Naive thymus-derived CD8-positive, alpha-beta T cell (primary cell): ENCODE results near the gene TBC1D22A. TPM values are rescaled to one million over a fixed set of nuclear protein-coding genes. Genes with fewer than 3 reads are reported as not detected.

Experiments
- ATAC-seq, 2 donors: fragments of 150-1000 bp; cut with Tn5 transposase in 1 of 2; sonication (Bioruptor Pico), chemical (Tn5 transposase) in 1 of 2; 1 replicate in 1 of 2; 2 replicates in 1 of 2; pipeline ENCODE4 v1.10.0; 2021; ENCODE audit warnings: mild to moderate bottlenecking in 2 of 2, moderate library complexity in 2 of 2
- POLR2A ChIA-PET: fragments of 350-600 bp; sonication (Branson Sonifier 250); formaldehyde crosslinking; loops from one replicate; lab custom pipeline; 2021; ENCODE audit warnings: antibody characterized with exemption; lab: Charles Lee
- DNase-seq, 10 donors: peaks; one replicate each; pipeline versions ENCODE4 v3.0.0 to v3.0.0-alpha.2; 2020 to 2022
- H3K27ac Mint-ChIP-seq, 10 donors: one replicate each; pipeline ENCODE4 v1.8.0; 2020 to 2022; ENCODE audit warnings: mild to moderate bottlenecking in 10 of 10, mixed read lengths in 10 of 10, moderate library complexity in 4 of 10, inconsistent platforms in 1 of 10
- H3K27me3 Mint-ChIP-seq, 5 donors: one replicate each; pipeline ENCODE4 v1.8.0; 2021 to 2022; ENCODE audit warnings: mixed read lengths in 5 of 5
- H3K36me3 Mint-ChIP-seq, 3 donors: one replicate each; pipeline ENCODE4 v1.8.0; 2020 to 2022; ENCODE audit warnings: mixed read lengths in 3 of 3, mild to moderate bottlenecking in 2 of 3, inconsistent platforms in 1 of 3
- H3K4me1 Mint-ChIP-seq, 4 donors: one replicate each; pipeline ENCODE4 v1.8.0; 2021 to 2022; ENCODE audit warnings: mixed read lengths in 4 of 4
- H3K4me3 Mint-ChIP-seq, 10 donors: one replicate each; pipeline ENCODE4 v1.8.0; 2020 to 2022; ENCODE audit warnings: mild to moderate bottlenecking in 10 of 10, mixed read lengths in 10 of 10, moderate library complexity in 6 of 10, inconsistent platforms in 1 of 10
- H3K9me3 Mint-ChIP-seq, 9 donors: one replicate each; pipeline ENCODE4 v1.8.0; 2020 to 2022; ENCODE audit warnings: mixed read lengths in 9 of 9, mild to moderate bottlenecking in 3 of 9, inconsistent platforms in 1 of 9, moderate library complexity in 1 of 9
- polyA plus RNA-seq, 3 donors: library from polyadenylated mRNA; unstranded; fragments of 300-500 nt; fragmentation: Illumina TruSeq; gene quantifications; one replicate each; pipeline ENCODE4 v1.2.3, GENCODE V29; 2021
- total RNA-seq, 8 experiments: library from RNA in 2 of 8; stranded (reverse) in 2 of 8; gene quantifications; one replicate each; pipeline ENCODE4 v1.2.3 and lab custom pipeline; 2021 to 2026

The TBC1D22A gene
- total and polyA plus RNA-seq, 5 experiments from 2014 or later, result 23.0 to 57.2 (median 24.6) TPM

GRCh38 chr22:46849951-46850350 is 87.5 kb downstream of the TBC1D22A start:
- Mint-ChIP-seq H3K27ac (peak overlapping the region in 1 of 10 donors; percentile 72), H3K36me3 (peaks cover 0 to 72% (median 22%) of the 10 kb centered on the region in 3 donors), H3K4me3 (peak overlapping the region in 1 of 10 donors; percentile 1), H3K4me1 (peaks cover 41 to 83% (median 57%) of the 10 kb centered on the region in 4 donors), H3K9me3 (no peaks in the 10 kb centered on the region), H3K27me3 (no peaks in the 10 kb centered on the region)
- no peak for DNase-seq
- ATAC-seq, result no peak
- POLR2A ChIA-PET, result no interaction called here

- H3K27ac Mint-ChIP-seq, result peak overlapping the region in 2 of 10 donors; percentile 47 to 76
- no peak for DNase-seq
- H3K4me3 Mint-ChIP-seq, result no peak overlapping the region
- peaks cover 38 to 85% (median 58%) of the 10 kb centered on the region in 4 donors for H3K4me1 Mint-ChIP-seq
- H3K36me3 Mint-ChIP-seq, result peaks cover 0 to 69% (median 22%) of the 10 kb centered on the region in 3 donors
- no peaks in the 10 kb centered on the region for H3K9me3 Mint-ChIP-seq
- no peak for ATAC-seq
- POLR2A ChIA-PET, result no interaction called here
- H3K27me3 Mint-ChIP-seq, result no peaks in the 10 kb centered on the region
Observed at GRCh38 chr22:46851311-46851710, 88.9 kb downstream of the TBC1D22A start.

GRCh38 chr22:46851941-46852340 is 89.5 kb downstream of the TBC1D22A start:
- ATAC-seq (no peak), DNase-seq (no peak)
- POLR2A ChIA-PET, result no interaction called here
- H3K4me3 Mint-ChIP-seq, result no peak overlapping the region
- H3K4me1 Mint-ChIP-seq, result peaks cover 32 to 80% (median 54%) of the 10 kb centered on the region in 4 donors
- H3K9me3 Mint-ChIP-seq, result no peaks in the 10 kb centered on the region
- peaks cover 0 to 63% (median 22%) of the 10 kb centered on the region in 3 donors for H3K36me3 Mint-ChIP-seq
- H3K27ac Mint-ChIP-seq, result peak overlapping the region in 2 of 10 donors; percentile 46 to 76
- H3K27me3 Mint-ChIP-seq, result no peaks in the 10 kb centered on the region

- ATAC-seq, result no peak
- peaks cover 26 to 71% (median 51%) of the 10 kb centered on the region in 4 donors for H3K4me1 Mint-ChIP-seq
- peaks cover 0 to 64% (median 22%) of the 10 kb centered on the region in 3 donors for H3K36me3 Mint-ChIP-seq
- peak overlapping the region in 4 of 10 donors; percentile 27 to 74 (median 40) for H3K27ac Mint-ChIP-seq
- H3K9me3 Mint-ChIP-seq, result no peaks in the 10 kb centered on the region
- H3K27me3 Mint-ChIP-seq, result no peaks in the 10 kb centered on the region
- H3K4me3 Mint-ChIP-seq, result no peak overlapping the region
- POLR2A ChIA-PET, result no interaction called here
- DNase-seq, result no peak
Observed at GRCh38 chr22:46852771-46853170, 90.3 kb downstream of the TBC1D22A start.

GRCh38 chr22:46853191-46853590 is 90.7 kb downstream of the TBC1D22A start:
- POLR2A ChIA-PET, result no interaction called here
- ATAC-seq (no peak), DNase-seq (no peak)
- peaks cover 26 to 67% (median 49%) of the 10 kb centered on the region in 4 donors for H3K4me1 Mint-ChIP-seq
- peaks cover 0 to 62% (median 22%) of the 10 kb centered on the region in 3 donors for H3K36me3 Mint-ChIP-seq
- no peaks in the 10 kb centered on the region for H3K27me3 Mint-ChIP-seq
- no peaks in the 10 kb centered on the region for H3K9me3 Mint-ChIP-seq
- no peak overlapping the region for H3K4me3 Mint-ChIP-seq
- H3K27ac Mint-ChIP-seq, result peak overlapping the region in 1 of 10 donors; percentile 27

- ATAC-seq (no peak), DNase-seq (no peak)
- Mint-ChIP-seq H3K9me3 (no peaks in the 10 kb centered on the region), H3K4me3 (no peak overlapping the region), H3K27ac (peak overlapping the region in 6 of 10 donors; percentile 10 to 91 (median 73)), H3K27me3 (no peaks in the 10 kb centered on the region), H3K4me1 (peaks cover 24 to 62% (median 48%) of the 10 kb centered on the region in 4 donors), H3K36me3 (peaks cover 0 to 53% (median 16%) of the 10 kb centered on the region in 3 donors)
- POLR2A ChIA-PET, result no interaction called here
Observed at GRCh38 chr22:46854125-46854870, 91.8 kb downstream of the TBC1D22A start.

- Mint-ChIP-seq H3K9me3 (no peaks in the 10 kb centered on the region), H3K36me3 (peaks cover 0 to 42% (median 5%) of the 10 kb centered on the region in 3 donors), H3K27me3 (no peaks in the 10 kb centered on the region), H3K4me3 (no peak overlapping the region), H3K27ac (peak overlapping the region in 2 of 10 donors; percentile 11 to 91), H3K4me1 (peaks cover 21 to 58% (median 41%) of the 10 kb centered on the region in 4 donors)
- no peak for ATAC-seq
- POLR2A ChIA-PET, result no interaction called here
- DNase-seq, result no peak
Observed at GRCh38 chr22:46855681-46856080, 93.2 kb downstream of the TBC1D22A start.

- H3K9me3 Mint-ChIP-seq, result no peaks in the 10 kb centered on the region
- H3K27me3 Mint-ChIP-seq, result no peaks in the 10 kb centered on the region
- POLR2A ChIA-PET, result no interaction called here
- no peak overlapping the region for H3K27ac Mint-ChIP-seq
- peaks cover 21 to 52% (median 38%) of the 10 kb centered on the region in 4 donors for H3K4me1 Mint-ChIP-seq
- peaks cover 0 to 33% (median under 1%) of the 10 kb centered on the region in 3 donors for H3K36me3 Mint-ChIP-seq
- H3K4me3 Mint-ChIP-seq, result no peak overlapping the region
- DNase-seq (no peak), ATAC-seq (no peak)
Observed at GRCh38 chr22:46856661-46857060, 94.2 kb downstream of the TBC1D22A start.

- Mint-ChIP-seq H3K27me3 (no peaks in the 10 kb centered on the region), H3K27ac (no peak overlapping the region), H3K4me1 (peaks cover 27 to 53% (median 40%) of the 10 kb centered on the region in 4 donors), H3K4me3 (no peak overlapping the region), H3K36me3 (peaks cover 0 to 33% (median 0%) of the 10 kb centered on the region in 3 donors), H3K9me3 (no peaks in the 10 kb centered on the region)
- POLR2A ChIA-PET, result no interaction called here
- DNase-seq, result no peak
- ATAC-seq, result no peak
Observed at GRCh38 chr22:46857142-46857884, 94.9 kb downstream of the TBC1D22A start.

- POLR2A ChIA-PET, result no interaction called here
- Mint-ChIP-seq H3K9me3 (no peaks in the 10 kb centered on the region), H3K27ac (no peak overlapping the region), H3K36me3 (peaks cover 0 to 29% (median 0%) of the 10 kb centered on the region in 3 donors), H3K4me1 (peaks cover 31 to 49% (median 39%) of the 10 kb centered on the region in 4 donors), H3K4me3 (no peak overlapping the region), H3K27me3 (no peaks in the 10 kb centered on the region)
- DNase-seq (no peak), ATAC-seq (no peak)
Observed at GRCh38 chr22:46857885-46858143, 95.4 kb downstream of the TBC1D22A start.

GRCh38 chr22:46858181-46858771 is 95.8 kb downstream of the TBC1D22A start:
- Mint-ChIP-seq H3K4me1 (peaks cover 34 to 47% (median 38%) of the 10 kb centered on the region in 4 donors), H3K9me3 (no peaks in the 10 kb centered on the region), H3K27ac (peak overlapping the region in 1 of 10 donors; percentile 25), H3K36me3 (peaks cover 0 to 24% (median 0%) of the 10 kb centered on the region in 3 donors), H3K27me3 (no peaks in the 10 kb centered on the region), H3K4me3 (no peak overlapping the region)
- POLR2A ChIA-PET, result no interaction called here
- DNase-seq (no peak), ATAC-seq (no peak)

GRCh38 chr22:46860562-46860961 is 98.1 kb downstream of the TBC1D22A start:
- no peak for DNase-seq
- Mint-ChIP-seq H3K36me3 (peaks cover 8 to 24% (median 18%) of the 10 kb centered on the region in 3 donors), H3K27me3 (no peaks in the 10 kb centered on the region), H3K4me3 (no peak overlapping the region), H3K4me1 (peaks cover 14 to 29% (median 26%) of the 10 kb centered on the region in 4 donors), H3K27ac (no peak overlapping the region), H3K9me3 (no peaks in the 10 kb centered on the region)
- no peak for ATAC-seq
- POLR2A ChIA-PET, result no interaction called here
